MM.1S (cell line): ENCODE measurements around the gene SECISBP2.

Source experiments
- EZH2 ChIP-seq: fragments of 300-600 bp; sonication (generic); optimal IDR thresholded peaks from 2 replicates; pipeline ENCODE3; 2017; ENCODE audit warnings: low read depth, mild to moderate bottlenecking, antibody characterized with exemption, low read length, mixed read lengths
- EZH2phosphoT487 ChIP-seq: fragments of 300-600 bp; sonication (generic); IDR thresholded peaks from 2 replicates; pipeline ENCODE4 v1.6.1; 2018; ENCODE audit warnings: antibody characterized with exemption, low read length
- TF ChIP-seq, protein P1 (sequence below): fragments of 300-600 bp; sonication (generic); IDR thresholded peaks from 2 replicates; pipeline ENCODE4 v1.5.1; 2016; ENCODE audit warnings: antibody characterized with exemption, low read length, mixed read lengths

DNA sequence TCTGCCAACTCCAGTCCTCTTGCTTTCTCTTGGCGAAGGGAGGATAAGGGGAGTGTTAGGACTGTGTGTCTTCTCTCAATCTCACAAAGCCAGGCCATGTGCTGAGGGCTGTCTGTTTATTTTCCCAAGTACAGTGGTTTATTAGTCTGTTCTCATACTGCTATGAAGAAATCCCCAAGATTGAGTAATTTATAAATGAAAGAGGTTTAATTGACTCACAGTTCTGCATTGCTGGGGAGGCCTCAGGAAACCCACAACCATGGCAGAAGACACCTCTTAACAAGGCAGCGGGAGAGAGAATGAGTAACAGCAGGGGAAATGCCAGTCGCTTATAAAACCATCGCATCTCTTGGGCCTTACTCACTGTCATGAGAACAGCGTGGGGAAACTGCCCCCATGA, 43.5 kb upstream of the SECISBP2 start:
- TF ChIP-seq EZH2phosphoT487 (no peak), EZH2 (no peak)
- TF ChIP-seq, protein P1, sequence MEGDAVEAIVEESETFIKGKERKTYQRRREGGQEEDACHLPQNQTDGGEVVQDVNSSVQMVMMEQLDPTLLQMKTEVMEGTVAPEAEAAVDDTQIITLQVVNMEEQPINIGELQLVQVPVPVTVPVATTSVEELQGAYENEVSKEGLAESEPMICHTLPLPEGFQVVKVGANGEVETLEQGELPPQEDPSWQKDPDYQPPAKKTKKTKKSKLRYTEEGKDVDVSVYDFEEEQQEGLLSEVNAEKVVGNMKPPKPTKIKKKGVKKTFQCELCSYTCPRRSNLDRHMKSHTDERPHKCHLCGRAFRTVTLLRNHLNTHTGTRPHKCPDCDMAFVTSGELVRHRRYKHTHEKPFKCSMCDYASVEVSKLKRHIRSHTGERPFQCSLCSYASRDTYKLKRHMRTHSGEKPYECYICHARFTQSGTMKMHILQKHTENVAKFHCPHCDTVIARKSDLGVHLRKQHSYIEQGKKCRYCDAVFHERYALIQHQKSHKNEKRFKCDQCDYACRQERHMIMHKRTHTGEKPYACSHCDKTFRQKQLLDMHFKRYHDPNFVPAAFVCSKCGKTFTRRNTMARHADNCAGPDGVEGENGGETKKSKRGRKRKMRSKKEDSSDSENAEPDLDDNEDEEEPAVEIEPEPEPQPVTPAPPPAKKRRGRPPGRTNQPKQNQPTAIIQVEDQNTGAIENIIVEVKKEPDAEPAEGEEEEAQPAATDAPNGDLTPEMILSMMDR, result no peak
